OCI-LY3 (cell line): ENCODE measurements around the gene ATP11B.

Source experiments
- H2AFZ ChIP-seq: fragments of 200-600, 300-600 bp; shearing (Covaris generic); 2 replicates; pipeline ENCODE4 v1.6.0; 2014; ENCODE audit warnings: antibody characterized with exemption, low read depth, low read length
- H3K27ac ChIP-seq: fragments of 200-600, 300-600 bp; sonication (generic); 2 replicates; pipeline ENCODE4 v1.5.1; 2014; ENCODE audit warnings: mild to moderate bottlenecking, low read length, moderate library complexity, mixed read lengths
- H3K27me3 ChIP-seq: fragments of 200-600, 300-600 bp; sonication (generic); 2 replicates; pipeline ENCODE4 v1.6.1; 2014; ENCODE audit warnings: low read depth, low read length, mixed read lengths
- H3K36me3 ChIP-seq: fragments of 200-600, 300-600 bp; sonication (generic); replicated peaks from 2 replicates; pipeline ENCODE3; 2014; ENCODE audit warnings: low read depth, low read length, mixed read lengths
- H3K4me1 ChIP-seq: fragments of 300-600, 200-600 bp; sonication (generic); 2 replicates; pipeline ENCODE4 v1.6.1; 2014; ENCODE audit warnings: low read length, mixed read lengths
- H3K4me2 ChIP-seq: fragments of 200-600, 300-600 bp; sonication (generic); 2 replicates; pipeline ENCODE4 v1.6.1; 2014; ENCODE audit warnings: low read length, mixed read lengths
- H3K4me3 ChIP-seq: fragments of 300-600, 200-600 bp; sonication (generic); 2 replicates; pipeline ENCODE4 v1.5.1; 2014; ENCODE audit warnings: antibody characterized with exemption, mild to moderate bottlenecking, low read length, moderate library complexity
- H3K79me2 ChIP-seq: fragments of 300-600, 200-600 bp; shearing (Covaris generic); 2 replicates; pipeline ENCODE4 v1.6.1; 2014; ENCODE audit warnings: mild to moderate bottlenecking, low read length, mixed read lengths
- H3K9ac ChIP-seq: fragments of 300-600, 200-600 bp; shearing (Covaris generic); 2 replicates; pipeline ENCODE4 v1.6.0; 2014; ENCODE audit warnings: mild to moderate bottlenecking, low read length, moderate library complexity
- H3K9me3 ChIP-seq: fragments of 200-600, 300-600 bp; shearing (Covaris generic); 2 replicates; pipeline ENCODE4 v1.6.1; 2014; ENCODE audit warnings: low read length, mixed read lengths; ENCODE audit not compliant: insufficient read depth
- H4K20me1 ChIP-seq: fragments of 200-600, 300-600 bp; sonication (generic); 2 replicates; pipeline ENCODE4 v1.6.1; 2016; ENCODE audit warnings: low read length, mixed read lengths; ENCODE audit not compliant: insufficient read depth
- EZH2phosphoT487 ChIP-seq: fragments of 200-600 bp; shearing (Covaris generic); IDR thresholded peaks from 2 replicates; pipeline ENCODE4 v1.6.1; 2018; ENCODE audit warnings: antibody characterized with exemption, mixed run types, low read depth
- TF ChIP-seq, protein P1 (sequence below): fragments of 200-600, 300-600 bp; sonication (generic); IDR thresholded peaks from 2 replicates; pipeline ENCODE4 v1.5.1; 2014; ENCODE audit warnings: antibody characterized with exemption, low read length, low read depth

ATP11B gene

DNA sequence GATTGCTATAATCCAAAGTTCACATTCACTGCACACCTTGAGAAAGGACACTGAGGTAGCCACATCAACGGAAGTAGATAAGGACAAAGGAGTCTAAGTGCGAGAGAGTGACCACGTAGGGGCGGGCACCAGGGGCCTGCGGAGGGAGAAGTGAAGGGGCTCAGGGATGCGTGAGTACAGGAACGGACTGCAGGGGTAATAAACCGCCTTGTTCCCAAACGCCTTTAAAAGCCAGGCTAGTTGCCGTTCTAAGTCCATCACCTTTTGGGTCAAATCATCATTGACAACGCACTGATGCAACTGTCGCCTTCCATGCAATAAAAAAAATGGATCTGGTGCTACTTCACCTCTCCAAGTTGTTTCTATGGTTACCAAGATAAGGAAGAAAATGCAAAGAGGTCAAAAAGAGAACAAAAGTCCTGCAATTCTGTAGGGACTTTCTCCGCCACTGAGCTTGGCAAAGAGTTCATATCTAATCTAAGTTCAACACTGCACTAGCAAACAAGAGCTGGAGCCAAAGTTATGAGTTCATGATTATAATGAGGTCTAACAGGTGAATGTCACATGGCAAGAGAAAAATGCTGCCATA, 32.6 kb upstream of the ATP11B start:
- no peaks in the 10 kb centered on the region for H3K36me3 ChIP-seq
- H3K27ac ChIP-seq: no peak overlapping the region
- H4K20me1 ChIP-seq: no peaks in the 10 kb centered on the region
- H3K27me3 ChIP-seq: peaks cover 7% of the 10 kb centered on the region; the same call in 1 of the 2 replicates
- no peak overlapping the region for H3K4me3 ChIP-seq
- H3K4me1 ChIP-seq: no peaks in the 10 kb centered on the region
- TF ChIP-seq EZH2phosphoT487: no peak
- TF ChIP-seq, protein P1, sequence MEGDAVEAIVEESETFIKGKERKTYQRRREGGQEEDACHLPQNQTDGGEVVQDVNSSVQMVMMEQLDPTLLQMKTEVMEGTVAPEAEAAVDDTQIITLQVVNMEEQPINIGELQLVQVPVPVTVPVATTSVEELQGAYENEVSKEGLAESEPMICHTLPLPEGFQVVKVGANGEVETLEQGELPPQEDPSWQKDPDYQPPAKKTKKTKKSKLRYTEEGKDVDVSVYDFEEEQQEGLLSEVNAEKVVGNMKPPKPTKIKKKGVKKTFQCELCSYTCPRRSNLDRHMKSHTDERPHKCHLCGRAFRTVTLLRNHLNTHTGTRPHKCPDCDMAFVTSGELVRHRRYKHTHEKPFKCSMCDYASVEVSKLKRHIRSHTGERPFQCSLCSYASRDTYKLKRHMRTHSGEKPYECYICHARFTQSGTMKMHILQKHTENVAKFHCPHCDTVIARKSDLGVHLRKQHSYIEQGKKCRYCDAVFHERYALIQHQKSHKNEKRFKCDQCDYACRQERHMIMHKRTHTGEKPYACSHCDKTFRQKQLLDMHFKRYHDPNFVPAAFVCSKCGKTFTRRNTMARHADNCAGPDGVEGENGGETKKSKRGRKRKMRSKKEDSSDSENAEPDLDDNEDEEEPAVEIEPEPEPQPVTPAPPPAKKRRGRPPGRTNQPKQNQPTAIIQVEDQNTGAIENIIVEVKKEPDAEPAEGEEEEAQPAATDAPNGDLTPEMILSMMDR: no peak
- H3K79me2 ChIP-seq: no peaks in the 10 kb centered on the region
- no peak overlapping the region for H3K9ac ChIP-seq
- H3K4me2 ChIP-seq: no peak overlapping the region
- H3K9me3 ChIP-seq: no peaks in the 10 kb centered on the region
- no peak overlapping the region for H2AFZ ChIP-seq

DNA sequence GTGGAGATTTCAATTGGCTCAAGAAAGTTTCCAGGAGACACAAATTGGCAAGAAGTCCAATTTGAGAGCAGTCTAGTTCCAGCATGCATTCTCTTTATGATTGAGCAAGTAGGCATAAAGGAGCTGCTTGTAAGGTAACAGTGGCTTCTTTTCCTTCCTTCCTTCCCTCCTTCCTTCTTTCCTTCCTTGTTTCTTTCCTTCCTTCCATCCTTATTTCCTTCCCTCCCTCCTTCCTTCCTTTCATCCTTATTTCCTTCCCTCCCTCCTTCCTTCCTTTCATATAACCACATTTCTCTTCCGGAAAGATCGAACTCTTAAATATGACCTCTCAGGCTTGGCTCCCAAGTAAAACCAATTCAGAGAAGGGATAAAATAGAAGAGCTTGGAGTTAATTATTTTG, 29.4 kb upstream of the ATP11B start:
- Histone ChIP-seq H3K4me2 (no peak overlapping the region), H2AFZ (no peak overlapping the region), H3K4me3 (no peak overlapping the region), H3K79me2 (no peaks in the 10 kb centered on the region), H3K27me3 (no peaks in the 10 kb centered on the region), H3K36me3 (no peaks in the 10 kb centered on the region), H3K4me1 (no peaks in the 10 kb centered on the region), H3K9me3 (no peaks in the 10 kb centered on the region), H3K9ac (no peak overlapping the region), H4K20me1 (no peaks in the 10 kb centered on the region), H3K27ac (no peak overlapping the region)
- TF ChIP-seq EZH2phosphoT487: no peak
- TF ChIP-seq, protein P1: no peak

DNA sequence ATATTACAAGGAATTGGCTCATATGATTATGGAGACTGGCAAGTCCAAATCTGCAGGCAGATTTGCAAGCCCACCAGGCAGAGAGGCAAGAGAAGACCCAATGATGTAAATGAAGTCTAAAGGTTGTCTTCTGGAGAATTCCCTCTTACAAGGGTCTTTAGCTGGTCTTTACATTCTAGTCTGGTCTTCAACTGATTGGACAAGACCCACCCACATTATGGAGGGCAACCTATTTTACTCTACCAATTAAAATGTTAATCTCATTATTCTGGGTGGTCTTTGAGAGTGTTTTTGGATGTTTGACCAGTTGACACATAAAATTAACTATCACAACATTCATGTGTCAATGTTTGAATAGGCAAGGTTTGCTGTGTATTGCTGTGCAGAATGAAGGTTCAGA, 28.0 kb upstream of the ATP11B start:
- Histone ChIP-seq H3K4me1 (no peaks in the 10 kb centered on the region), H3K79me2 (no peaks in the 10 kb centered on the region), H3K4me3 (no peak overlapping the region), H3K9me3 (no peaks in the 10 kb centered on the region), H3K36me3 (no peaks in the 10 kb centered on the region), H3K27me3 (no peaks in the 10 kb centered on the region), H3K4me2 (no peak overlapping the region), H2AFZ (no peak overlapping the region), H4K20me1 (no peaks in the 10 kb centered on the region), H3K9ac (no peak overlapping the region), H3K27ac (no peak overlapping the region)
- TF ChIP-seq EZH2phosphoT487: no peak
- TF ChIP-seq, protein P1: no peak

DNA sequence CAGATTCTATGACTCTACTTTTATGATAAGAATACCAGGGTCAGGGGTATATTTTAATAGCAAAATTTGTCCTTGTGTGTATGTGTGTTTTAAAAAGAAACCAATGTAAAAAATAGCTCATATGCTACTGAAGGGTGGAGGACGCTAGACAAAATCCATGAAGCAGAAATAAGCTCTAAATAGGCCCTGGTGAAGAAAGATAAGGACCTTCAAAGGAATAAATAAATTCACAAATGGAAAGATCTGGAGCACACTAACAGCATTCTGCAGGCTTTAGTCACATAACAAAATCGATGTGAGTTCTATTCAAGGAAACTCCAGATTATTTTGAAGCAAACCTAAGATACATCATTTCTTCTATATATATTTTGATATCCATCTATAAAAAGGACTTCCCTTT, 27.2 kb upstream of the ATP11B start:
- H3K4me2 ChIP-seq: no peak overlapping the region
- no peaks in the 10 kb centered on the region for H3K36me3 ChIP-seq
- H3K9me3 ChIP-seq: no peaks in the 10 kb centered on the region
- H3K27me3 ChIP-seq: no peaks in the 10 kb centered on the region
- H3K4me3 ChIP-seq: no peak overlapping the region
- H3K9ac ChIP-seq: no peak overlapping the region
- TF ChIP-seq, protein P1: no peak
- TF ChIP-seq EZH2phosphoT487: no peak
- no peaks in the 10 kb centered on the region for H4K20me1 ChIP-seq
- no peaks in the 10 kb centered on the region for H3K4me1 ChIP-seq
- H3K27ac ChIP-seq: no peak overlapping the region
- H2AFZ ChIP-seq: no peak overlapping the region
- no peaks in the 10 kb centered on the region for H3K79me2 ChIP-seq
